WTC11 (cell line): ENCODE results near the gene CPD. TPM values are rescaled to one million over a fixed set of nuclear protein-coding genes. Genes with fewer than 3 reads are reported as not detected.

ENCODE experiments used
- ATAC-seq: fragments of 200-7000 bp; cut with Tn5 transposase; 2 replicates; pipeline ENCODE4 v1.10.0; 2021; ENCODE audit warnings: mild to moderate bottlenecking, moderate library complexity
- CTCF ChIA-PET: fragments of 300-600 bp; sonication (Branson Sonifier 250); formaldehyde crosslinking; loops from one replicate; lab custom pipeline; 2021; ENCODE audit warnings: antibody characterized with exemption; lab: Charles Lee
- POLR2A ChIA-PET: fragments of 350-600 bp; sonication (Branson Sonifier 250); formaldehyde crosslinking; loops from one replicate; lab custom pipeline; 2021; ENCODE audit warnings: antibody characterized with exemption; lab: Charles Lee
- DNase-seq: peaks from one replicate; pipeline ENCODE4 v3.0.0; 2021; ENCODE audit warnings: low spot score
- H3K27ac Mint-ChIP-seq: 2 replicates; pipeline ENCODE4 v1.8.0; 2021; ENCODE audit warnings: mixed read lengths
- H3K27me3 Mint-ChIP-seq: 2 replicates; pipeline ENCODE4 v1.8.0; 2021; ENCODE audit warnings: low read depth, mild to moderate bottlenecking, moderate library complexity, mixed read lengths
- H3K36me3 Mint-ChIP-seq: 2 replicates; pipeline ENCODE4 v1.8.0; 2021; ENCODE audit warnings: mixed read lengths
- H3K4me1 Mint-ChIP-seq: 2 replicates; pipeline ENCODE4 v1.8.0; 2022; ENCODE audit warnings: mixed read lengths
- H3K4me3 Mint-ChIP-seq: 2 replicates; pipeline ENCODE4 v1.8.0; 2021; ENCODE audit warnings: mild to moderate bottlenecking, moderate library complexity, mixed read lengths
- H3K9me3 Mint-ChIP-seq: 2 replicates; pipeline ENCODE4 v1.8.0; 2021; ENCODE audit warnings: mixed read lengths
- ARID4B ChIP-seq: sonication (generic); formaldehyde crosslinking; IDR thresholded peaks from 2 replicates; pipeline ENCODE4 v1.8.0; 2023; ENCODE audit warnings: missing genetic modification reagents, mild to moderate bottlenecking, borderline replicate concordance
- CDX4 ChIP-seq: fragments of 250-450 bp; sonication (Bioruptor Pico); IDR thresholded peaks from 2 replicates; pipeline ENCODE4 v1.9.0; 2021; ENCODE audit warnings: moderate library complexity, mild to moderate bottlenecking, inconsistent platforms, borderline replicate concordance
- CREB1 ChIP-seq: sonication (generic); formaldehyde crosslinking; IDR thresholded peaks from 2 replicates; pipeline ENCODE4 v1.8.0; 2023; ENCODE audit warnings: mild to moderate bottlenecking, missing genetic modification reagents
- EMX1 ChIP-seq: fragments of 250-450 bp; sonication (Bioruptor Pico); IDR thresholded peaks from 2 replicates; pipeline ENCODE4 v1.8.0; 2021; ENCODE audit warnings: mild to moderate bottlenecking
- FOXJ3 ChIP-seq: sonication (generic); formaldehyde crosslinking; IDR thresholded peaks from 2 replicates; pipeline ENCODE4 v1.9.0; 2021; ENCODE audit warnings: missing genetic modification reagents, mild to moderate bottlenecking, borderline replicate concordance
- FOXK1 ChIP-seq: sonication (generic); formaldehyde crosslinking; IDR thresholded peaks from 2 replicates; pipeline ENCODE4 v1.8.0; 2022; ENCODE audit warnings: mild to moderate bottlenecking, moderate library complexity, missing genetic modification reagents
- MLX ChIP-seq: sonication (generic); formaldehyde crosslinking; IDR thresholded peaks from 2 replicates; pipeline ENCODE4 v1.8.1; 2023; ENCODE audit warnings: mild to moderate bottlenecking, missing genetic modification reagents, moderate library complexity
- OVOL2 ChIP-seq: fragments of 250-450 bp; sonication (Bioruptor Pico); IDR thresholded peaks from 2 replicates; pipeline ENCODE4 v1.9.0; 2021; ENCODE audit warnings: mild to moderate bottlenecking, borderline replicate concordance
- PRRX2 ChIP-seq: fragments of 250-450 bp; sonication (Bioruptor Pico); IDR thresholded peaks from 2 replicates; pipeline ENCODE4 v1.8.0; 2021; ENCODE audit warnings: mild to moderate bottlenecking
- RELA ChIP-seq: sonication (generic); formaldehyde crosslinking; IDR thresholded peaks from 2 replicates; pipeline ENCODE4 v1.8.1; 2022; ENCODE audit warnings: missing genetic modification reagents, mild to moderate bottlenecking, borderline replicate concordance
- SOX15 ChIP-seq: fragments of 250-450 bp; sonication (Bioruptor Pico); IDR thresholded peaks from 2 replicates; pipeline ENCODE4 v1.9.0; 2021; ENCODE audit warnings: mild to moderate bottlenecking
- SP1 ChIP-seq: sonication (generic); formaldehyde crosslinking; conservative IDR thresholded peaks from 2 replicates; pipeline ENCODE4 v1.8.1; 2022; ENCODE audit warnings: missing genetic modification reagents
- STAT6 ChIP-seq: sonication (generic); formaldehyde crosslinking; conservative IDR thresholded peaks from 2 replicates; pipeline ENCODE4 v1.8.1; 2023; ENCODE audit warnings: mild to moderate bottlenecking, low read depth, missing genetic modification reagents, moderate library complexity
- TEAD4 ChIP-seq: sonication (generic); formaldehyde crosslinking; IDR thresholded peaks from 2 replicates; pipeline ENCODE4 v1.8.0; 2022; ENCODE audit warnings: mild to moderate bottlenecking, missing genetic modification reagents
- TP53 ChIP-seq: sonication (generic); formaldehyde crosslinking; IDR thresholded peaks from 2 replicates; pipeline ENCODE4 v1.8.1; 2023; ENCODE audit warnings: mild to moderate bottlenecking, missing genetic modification reagents
- ZBTB21 ChIP-seq: sonication (generic); formaldehyde crosslinking; IDR thresholded peaks from 2 replicates; pipeline ENCODE4 v1.8.1; 2023; ENCODE audit warnings: mild to moderate bottlenecking, missing genetic modification reagents, borderline replicate concordance
- ZNF263 ChIP-seq: sonication (generic); formaldehyde crosslinking; IDR thresholded peaks from 2 replicates; pipeline ENCODE4 v1.8.1; 2022; ENCODE audit warnings: low read depth, mild to moderate bottlenecking, moderate library complexity, missing genetic modification reagents
- ZNF416 ChIP-seq: fragments of 250-450 bp; sonication (Bioruptor Pico); IDR thresholded peaks from 2 replicates; pipeline ENCODE4 v1.9.0; 2021; ENCODE audit warnings: mild to moderate bottlenecking, inconsistent platforms
- total RNA-seq: library from RNA; stranded (reverse); gene quantifications from 3 replicates; pipeline ENCODE4 v1.2.3, GENCODE V29; 2021
- TF ChIP-seq, protein P1 (sequence below): sonication (generic); formaldehyde crosslinking; IDR thresholded peaks from 2 replicates; pipeline ENCODE4 v1.8.0; 2023; ENCODE audit warnings: missing genetic modification reagents
- TF ChIP-seq, protein P2 (sequence below): sonication (generic); formaldehyde crosslinking; conservative IDR thresholded peaks from 2 replicates; pipeline ENCODE4 v1.8.1; 2022; ENCODE audit warnings: mild to moderate bottlenecking, missing genetic modification reagents
- TF ChIP-seq, protein P3 (sequence below): fragments of 250-450 bp; sonication (Bioruptor Pico); IDR thresholded peaks from 2 replicates; pipeline ENCODE4 v1.8.0; 2021; ENCODE audit warnings: mild to moderate bottlenecking
- TF ChIP-seq, protein P4 (sequence below): sonication (generic); formaldehyde crosslinking; IDR thresholded peaks from 2 replicates; pipeline ENCODE4 v1.8.1; 2022; ENCODE audit warnings: low read depth, mild to moderate bottlenecking, moderate library complexity, missing genetic modification reagents, borderline replicate concordance
- TF ChIP-seq, protein P5 (sequence below): sonication (generic); formaldehyde crosslinking; IDR thresholded peaks from 2 replicates; pipeline ENCODE4 v1.8.0; 2022; ENCODE audit warnings: mild to moderate bottlenecking, missing genetic modification reagents

Gene CPD
- total RNA-seq, 1 experiment from 2014 or later, result 36.1 TPM

- no peaks in the 10 kb centered on the region for H3K9me3 Mint-ChIP-seq
- ATAC-seq, result no peak
- ChIA-PET CTCF (no interaction called here), POLR2A (no interaction called here)
- peaks cover 16% of the 10 kb centered on the region for H3K4me1 Mint-ChIP-seq
- TF ChIP-seq, protein P1, sequence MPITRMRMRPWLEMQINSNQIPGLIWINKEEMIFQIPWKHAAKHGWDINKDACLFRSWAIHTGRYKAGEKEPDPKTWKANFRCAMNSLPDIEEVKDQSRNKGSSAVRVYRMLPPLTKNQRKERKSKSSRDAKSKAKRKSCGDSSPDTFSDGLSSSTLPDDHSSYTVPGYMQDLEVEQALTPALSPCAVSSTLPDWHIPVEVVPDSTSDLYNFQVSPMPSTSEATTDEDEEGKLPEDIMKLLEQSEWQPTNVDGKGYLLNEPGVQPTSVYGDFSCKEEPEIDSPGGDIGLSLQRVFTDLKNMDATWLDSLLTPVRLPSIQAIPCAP, result no peak
- TF ChIP-seq MLX (CRISPR knock-in tag) (no peak), RELA (no peak), OVOL2 (no peak), ARID4B (CRISPR knock-in tag) (no peak), TP53 (CRISPR knock-in tag) (no peak), ZBTB21 (CRISPR knock-in tag) (no peak), CREB1 (no peak), CDX4 (CRISPR knock-in tag) (no peak), TEAD4 (CRISPR knock-in tag) (no peak), EMX1 (CRISPR knock-in tag) (no peak), ZNF263 (CRISPR knock-in tag) (no peak), SOX15 (CRISPR knock-in tag) (no peak), PRRX2 (CRISPR knock-in tag) (no peak)
- TF ChIP-seq, protein P2, sequence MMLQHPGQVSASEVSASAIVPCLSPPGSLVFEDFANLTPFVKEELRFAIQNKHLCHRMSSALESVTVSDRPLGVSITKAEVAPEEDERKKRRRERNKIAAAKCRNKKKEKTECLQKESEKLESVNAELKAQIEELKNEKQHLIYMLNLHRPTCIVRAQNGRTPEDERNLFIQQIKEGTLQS (CRISPR knock-in tag), result no peak
- TF ChIP-seq, protein P3, sequence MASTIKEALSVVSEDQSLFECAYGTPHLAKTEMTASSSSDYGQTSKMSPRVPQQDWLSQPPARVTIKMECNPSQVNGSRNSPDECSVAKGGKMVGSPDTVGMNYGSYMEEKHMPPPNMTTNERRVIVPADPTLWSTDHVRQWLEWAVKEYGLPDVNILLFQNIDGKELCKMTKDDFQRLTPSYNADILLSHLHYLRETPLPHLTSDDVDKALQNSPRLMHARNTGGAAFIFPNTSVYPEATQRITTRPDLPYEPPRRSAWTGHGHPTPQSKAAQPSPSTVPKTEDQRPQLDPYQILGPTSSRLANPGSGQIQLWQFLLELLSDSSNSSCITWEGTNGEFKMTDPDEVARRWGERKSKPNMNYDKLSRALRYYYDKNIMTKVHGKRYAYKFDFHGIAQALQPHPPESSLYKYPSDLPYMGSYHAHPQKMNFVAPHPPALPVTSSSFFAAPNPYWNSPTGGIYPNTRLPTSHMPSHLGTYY (CRISPR knock-in tag), result no peak
- TF ChIP-seq, protein P4, sequence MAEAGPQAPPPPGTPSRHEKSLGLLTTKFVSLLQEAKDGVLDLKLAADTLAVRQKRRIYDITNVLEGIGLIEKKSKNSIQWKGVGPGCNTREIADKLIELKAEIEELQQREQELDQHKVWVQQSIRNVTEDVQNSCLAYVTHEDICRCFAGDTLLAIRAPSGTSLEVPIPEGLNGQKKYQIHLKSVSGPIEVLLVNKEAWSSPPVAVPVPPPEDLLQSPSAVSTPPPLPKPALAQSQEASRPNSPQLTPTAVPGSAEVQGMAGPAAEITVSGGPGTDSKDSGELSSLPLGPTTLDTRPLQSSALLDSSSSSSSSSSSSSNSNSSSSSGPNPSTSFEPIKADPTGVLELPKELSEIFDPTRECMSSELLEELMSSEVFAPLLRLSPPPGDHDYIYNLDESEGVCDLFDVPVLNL, result no peak
- H3K27ac Mint-ChIP-seq, result peak overlapping the region; percentile 48; the same call in 1 of the 2 replicates
- no peak for DNase-seq
- H3K27me3 Mint-ChIP-seq, result no peaks in the 10 kb centered on the region
- peaks cover 7% of the 10 kb centered on the region for H3K36me3 Mint-ChIP-seq
- no peak overlapping the region for H3K4me3 Mint-ChIP-seq
Measured at GRCh38 chr17:30427611-30428010, 48.9 kb downstream of the CPD start.

GRCh38 chr17:30429155-30429554 is 50.4 kb downstream of the CPD start:
- ATAC-seq (no peak), DNase-seq (no peak)
- H3K4me1 Mint-ChIP-seq, result peaks cover 12% of the 10 kb centered on the region
- H3K27me3 Mint-ChIP-seq, result no peaks in the 10 kb centered on the region
- 0 out of 2 replicates have a peak, but pooled peaks cover 3% of the 10 kb centered on the region for H3K36me3 Mint-ChIP-seq
- no peak for TF ChIP-seq PRRX2 (CRISPR knock-in tag)
- no peak for TF ChIP-seq ZNF416 (CRISPR knock-in tag)
- TF ChIP-seq, protein P5, sequence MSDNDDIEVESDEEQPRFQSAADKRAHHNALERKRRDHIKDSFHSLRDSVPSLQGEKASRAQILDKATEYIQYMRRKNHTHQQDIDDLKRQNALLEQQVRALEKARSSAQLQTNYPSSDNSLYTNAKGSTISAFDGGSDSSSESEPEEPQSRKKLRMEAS (CRISPR knock-in tag), result no peak
- no peak for TF ChIP-seq FOXK1 (CRISPR knock-in tag)
- no peak for TF ChIP-seq FOXJ3 (CRISPR knock-in tag)
- TF ChIP-seq STAT6, result no peak
- no peak for TF ChIP-seq SP1 (CRISPR knock-in tag)
- no peak overlapping the region for H3K4me3 Mint-ChIP-seq
- no peaks in the 10 kb centered on the region for H3K9me3 Mint-ChIP-seq
- ChIA-PET CTCF (no interaction called here), POLR2A (no interaction called here)
- peak overlapping the region; percentile 9; the same call in 1 of the 2 replicates for H3K27ac Mint-ChIP-seq
